Heart left ventricle (tissue), 16 donors: ENCODE results near the gene SLC30A3. TPM values are rescaled to one million over a fixed set of nuclear protein-coding genes. Genes with fewer than 3 reads are reported as not detected.
A peak's percentile ranks its signal among the peaks of the same experiment; 100 is the strongest.

Experiments
- ATAC-seq, 4 donors: fragments of 200-7000 bp; cut with Tn5 transposase; one replicate each; pipeline ENCODE4 v1.9.1; 2020 to 2022; ENCODE audit warnings: moderate library complexity in 4 of 4, mild to moderate bottlenecking in 3 of 4, moderate number of reproducible peaks in 1 of 4
- DNase-seq, 5 donors: peaks; one replicate each; pipeline ENCODE4 v3.0.0-alpha.2; 2020
- H3K27ac ChIP-seq, 12 donors: fragments of 200-600 bp; sonication (generic) in 4 of 12; one replicate each; pipeline versions ENCODE4 v1.5.0 to v1.8.0; 2016 to 2022; ENCODE audit warnings: mild to moderate bottlenecking in 2 of 12
- H3K27me3 ChIP-seq, 9 donors: fragments of 200-600 bp; sonication (generic) in 2 of 9; one replicate each; pipeline versions ENCODE4 v1.5.1 to v1.8.0; 2016 to 2022; ENCODE audit warnings: mild to moderate bottlenecking in 3 of 9
- H3K36me3 ChIP-seq, 9 donors: fragments of 200-600 bp; sonication (generic) in 2 of 9; one replicate each; pipeline versions ENCODE4 v1.5.0 to v1.8.0; 2018 to 2022; ENCODE audit warnings: mild to moderate bottlenecking in 2 of 9
- H3K4me1 ChIP-seq, 12 donors: fragments of 200-600 bp; sonication (generic) in 4 of 12; one replicate each; pipeline versions ENCODE4 v1.5.0 to v1.8.0; 2016 to 2022; ENCODE audit warnings: mild to moderate bottlenecking in 3 of 12
- H3K4me3 ChIP-seq, 12 donors: fragments of 200-600 bp; sonication (generic) in 4 of 12; one replicate each; pipeline versions ENCODE4 v1.5.0 to v1.8.0; 2017 to 2022; ENCODE audit warnings: mild to moderate bottlenecking in 9 of 12, moderate library complexity in 4 of 12
- H3K9me3 ChIP-seq, 12 donors: fragments of 200-600 bp; sonication (generic) in 4 of 12; one replicate each; pipeline versions ENCODE4 v1.5.0 to v1.8.0; 2016 to 2022; ENCODE audit warnings: mild to moderate bottlenecking in 1 of 12
- POLR2A ChIP-seq, 2 donors: fragments of 450-650 bp; IDR thresholded peaks; one replicate each; pipeline ENCODE4 v1.6.1; 2017; ENCODE audit warnings: antibody characterized with exemption in 2 of 2, mild to moderate bottlenecking in 2 of 2, moderate library complexity in 2 of 2
- WGBS, 4 donors: extraction: QIAGEN DNeasy Blood & Tissue Kit in 2 of 4; methylation state at CpG; one replicate each; pipeline versions ENCODE4 v1.1.5 to v1.1.7; 2013 to 2018; 5-methylcytosine and 5-hydroxymethylcytosine counted together
- intact Hi-C, 10 donors: fragments of 100-400 bp; cut with DNase I; formaldehyde crosslinking; loops; one replicate each; pipeline versions ENCODE4 v1.11.1 to v1.14.2; 2022
- polyA plus RNA-seq, 2 donors: library from polyadenylated mRNA; stranded (reverse); fragments of 200-250 nt; gene quantifications; one replicate each; pipeline ENCODE4 v1.2.3, GENCODE V29; 2013
- total RNA-seq, 9 donors: library from RNA; depleted of rRNA in 2 of 9; stranded (reverse); fragments of >200 nt in 2 of 9; fragmentation: NEBNext Ultra II Directional in 3 of 9; extraction: Animal tissue kit (Norgen Biotek cat#: 25700) in 3 of 9; gene quantifications; one replicate each; pipeline versions ENCODE4 v1.1.0 to v1.2.4, GENCODE V29; 2016 to 2023
- TF ChIP-seq, protein P1 (sequence below), 12 donors: fragments of 200-600 bp; sonication (generic) in 4 of 12; IDR thresholded peaks; one replicate each; pipeline versions ENCODE4 v1.5.0 to v1.8.0; 2018 to 2022; ENCODE audit warnings: antibody characterized with exemption in 12 of 12, mild to moderate bottlenecking in 5 of 12
- donor health status: ischemic (EF 13 %, LVEDD 7.1; RV severe dilation, severe dysfunction).
- donor health status: healthy with polysubstance abuse.
- donor health status: DM: no; HTN: yes; CAD: no.
- donor health status: DM: no; HTN: no; CAD: no.
- donor health status: ischemic (EF 25% LVEDD 6.9; RV normal size, moderate dysfunction).
- donor health status: ischemic (EF 25% LVEDD 5.7; RV mildly dilated, moderate dysfunction).
- donor health status: healthy.
- donor health status: DM: yes; HTN: yes; CAD: no.
- donor health status: ischemic (EF 35%, LVEDD 5.7; RV mildly dilated, moderate dysfunction).
- donor health status: nonischemic (EF 11% LVEDD 7.7; RV severe dilation, severe dysfunction).
- donor health status: DM: yes; HTN: yes; CAD: no.
- donor health status: PGD.
- donor health status: ischemic (EF 29% LVEDD 5.4; RV normal size, mild dysfunction).
- donor health status: nonischemic (EF 23%, LVEDD 6.1; RV moderate dilation, normal function).

Gene SLC30A3
- total and polyA plus RNA-seq, 11 donors: 5.0 to 18.1 (median 9.0) TPM

DNA sequence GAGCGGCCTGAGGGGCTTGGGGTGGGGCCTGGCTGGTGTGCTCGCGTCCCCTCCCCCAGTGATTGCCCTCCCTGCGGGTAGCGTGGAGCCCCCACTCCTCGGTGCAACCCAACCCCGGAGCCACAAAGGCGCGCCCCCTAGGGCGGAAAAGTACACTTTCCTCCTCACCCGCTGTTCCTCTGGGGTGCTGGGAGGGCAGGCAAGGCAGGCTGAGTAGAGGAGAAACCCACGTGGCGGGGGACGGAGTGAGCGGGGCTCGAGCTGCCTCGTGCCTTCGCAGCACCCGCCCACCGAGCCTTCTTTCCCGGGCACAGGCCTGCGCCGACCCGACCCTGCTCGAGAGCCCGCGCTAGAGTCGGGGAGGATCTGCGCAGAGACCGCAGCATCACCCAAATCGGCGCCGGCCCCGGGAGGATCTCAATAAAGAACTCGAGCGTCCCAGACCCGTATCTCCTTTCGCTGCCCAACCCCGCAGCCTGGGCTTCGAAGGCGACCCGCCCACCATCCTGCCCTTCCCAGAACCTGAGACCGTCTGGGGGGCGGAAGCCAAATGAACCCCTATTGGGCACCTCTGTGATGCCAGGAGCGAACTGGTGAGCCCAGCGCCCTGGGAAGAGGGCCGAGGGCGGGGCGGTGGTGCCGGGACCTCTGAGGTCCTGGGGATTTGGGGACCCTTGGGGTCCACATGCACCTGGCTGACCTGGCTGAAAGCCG is 43.9 kb upstream of the SLC30A3 start:
- intact Hi-C loops: loop anchor here in 1 of 10 donors (10.0 kb wide), 1 partner anchor 202 kb away; no protein-coding TSS in a partner anchor
- Histone ChIP-seq H3K36me3 (peaks cover 0 to 67% (median 35%) of the 10 kb centered on the region in 9 donors), H3K27me3 (peaks cover 0 to 48% (median 23%) of the 10 kb centered on the region in 9 donors), H3K27ac (no peak overlapping the region), H3K4me3 (peak overlapping the region in 3 of 12 donors; percentile 5 to 12 (median 7)), H3K4me1 (peaks cover 0 to 36% (median 14%) of the 10 kb centered on the region in 12 donors), H3K9me3 (no peaks in the 10 kb centered on the region)
- DNase-seq (no peak), ATAC-seq (no peak)
- 26 to 51% (median 37%) methylated on average over 25 to 51 of the region's 51 CpGs for WGBS, 4 donors
- no peak for TF ChIP-seq POLR2A (IDR thresholded peaks at IDR 0.05)
- TF ChIP-seq, protein P1, sequence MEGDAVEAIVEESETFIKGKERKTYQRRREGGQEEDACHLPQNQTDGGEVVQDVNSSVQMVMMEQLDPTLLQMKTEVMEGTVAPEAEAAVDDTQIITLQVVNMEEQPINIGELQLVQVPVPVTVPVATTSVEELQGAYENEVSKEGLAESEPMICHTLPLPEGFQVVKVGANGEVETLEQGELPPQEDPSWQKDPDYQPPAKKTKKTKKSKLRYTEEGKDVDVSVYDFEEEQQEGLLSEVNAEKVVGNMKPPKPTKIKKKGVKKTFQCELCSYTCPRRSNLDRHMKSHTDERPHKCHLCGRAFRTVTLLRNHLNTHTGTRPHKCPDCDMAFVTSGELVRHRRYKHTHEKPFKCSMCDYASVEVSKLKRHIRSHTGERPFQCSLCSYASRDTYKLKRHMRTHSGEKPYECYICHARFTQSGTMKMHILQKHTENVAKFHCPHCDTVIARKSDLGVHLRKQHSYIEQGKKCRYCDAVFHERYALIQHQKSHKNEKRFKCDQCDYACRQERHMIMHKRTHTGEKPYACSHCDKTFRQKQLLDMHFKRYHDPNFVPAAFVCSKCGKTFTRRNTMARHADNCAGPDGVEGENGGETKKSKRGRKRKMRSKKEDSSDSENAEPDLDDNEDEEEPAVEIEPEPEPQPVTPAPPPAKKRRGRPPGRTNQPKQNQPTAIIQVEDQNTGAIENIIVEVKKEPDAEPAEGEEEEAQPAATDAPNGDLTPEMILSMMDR (IDR thresholded peaks at IDR 0.05): no peak

DNA sequence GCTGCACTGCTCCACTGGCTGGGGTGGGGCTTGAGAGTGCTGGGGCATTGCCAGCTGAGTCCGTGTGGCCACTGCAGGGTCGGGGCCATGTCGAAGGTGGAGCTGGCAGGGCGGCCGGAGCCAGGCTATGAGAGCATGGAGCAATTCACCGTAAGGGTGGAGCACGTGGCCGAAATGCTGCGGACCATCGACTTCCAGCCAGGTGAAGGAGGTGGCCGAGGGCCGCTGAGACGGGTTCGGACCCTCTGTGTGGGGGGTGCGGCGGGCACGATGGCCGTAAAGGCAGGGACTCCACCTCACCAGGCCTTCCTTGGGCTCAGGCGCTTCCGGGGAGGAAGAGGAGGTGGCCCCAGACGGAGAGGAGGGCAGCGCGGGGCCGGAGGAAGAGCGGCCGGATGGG is 43.3 kb upstream of the SLC30A3 start:
- peak overlapping the region in 1 of 12 donors; percentile 12 for H3K4me3 ChIP-seq
- peaks cover 0 to 70% (median 29%) of the 10 kb centered on the region in 9 donors for H3K36me3 ChIP-seq
- DNase-seq: no peak
- peaks cover 0 to 48% (median 23%) of the 10 kb centered on the region in 9 donors for H3K27me3 ChIP-seq
- 41 to 53% (median 48%) methylated on average over 18 to 26 of the region's 26 CpGs for WGBS, 4 donors
- TF ChIP-seq POLR2A (IDR thresholded peaks at IDR 0.05): no peak
- TF ChIP-seq, protein P1 (IDR thresholded peaks at IDR 0.05): no peak
- H3K4me1 ChIP-seq: peaks cover 0 to 36% (median 14%) of the 10 kb centered on the region in 12 donors
- no peaks in the 10 kb centered on the region for H3K9me3 ChIP-seq
- peak in 1 of 4 donors; percentile 2 for ATAC-seq
- no peak overlapping the region for H3K27ac ChIP-seq
- intact Hi-C loops: loop anchor here in 1 of 10 donors (10.0 kb wide), 1 partner anchor 201 kb away; no protein-coding TSS in a partner anchor

DNA sequence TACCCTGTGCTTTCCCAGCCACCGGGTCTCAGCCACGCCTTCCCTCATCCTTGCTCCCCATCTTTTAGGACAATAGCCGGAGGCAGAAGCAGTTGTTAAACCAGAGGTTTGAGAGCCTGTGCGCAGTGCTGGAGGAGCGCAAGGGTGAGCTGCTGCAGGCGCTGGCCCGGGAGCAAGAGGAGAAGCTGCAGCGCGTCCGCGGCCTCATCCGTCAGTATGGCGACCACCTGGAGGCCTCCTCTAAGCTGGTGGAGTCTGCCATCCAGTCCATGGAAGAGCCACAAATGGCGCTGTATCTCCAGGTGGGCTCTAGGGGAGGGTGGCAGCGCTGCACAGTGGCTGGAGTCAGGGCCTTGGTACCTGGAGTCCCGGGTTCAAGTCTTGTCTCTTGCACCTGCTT is 42.7 kb upstream of the SLC30A3 start:
- DNase-seq (no peak), ATAC-seq (no peak)
- Histone ChIP-seq H3K4me1 (peaks cover 0 to 36% (median 14%) of the 10 kb centered on the region in 12 donors), H3K4me3 (no peak overlapping the region), H3K27me3 (peaks cover 0 to 48% (median 23%) of the 10 kb centered on the region in 9 donors), H3K36me3 (peaks cover 0 to 76% (median 31%) of the 10 kb centered on the region in 9 donors), H3K27ac (no peak overlapping the region), H3K9me3 (no peaks in the 10 kb centered on the region)
- WGBS, 4 donors: 83 to 92% (median 89%) methylated on average over 15 to 16 of the region's 16 CpGs
- intact Hi-C loops: loop anchor here in 1 of 10 donors (10.0 kb wide), 1 partner anchor 201 kb away; no protein-coding TSS in a partner anchor
- TF ChIP-seq, protein P1 (IDR thresholded peaks at IDR 0.05): no peak
- TF ChIP-seq POLR2A (IDR thresholded peaks at IDR 0.05): no peak
